HG03097 (cell line): ENCODE measurements around the gene C2orf42.
"Not testable (repeated sequence)": the region's sequence is repeated elsewhere in the genome, so short reads cannot be mapped to it uniquely, and the experiment has no call there.

Source experiments
- ATAC-seq: cut with Tn5 transposase; IDR thresholded peaks from one replicate; pipeline ENCODE4 v1.9.1; 2021; ENCODE audit not compliant: unreplicated experiment, low FRiP score

C2orf42 gene

GRCh38 chr2:70111752-70112591 is 78.8 kb downstream of the C2orf42 start:
- no peak for ATAC-seq

GRCh38 chr2:70110397-70110796 is 80.4 kb downstream of the C2orf42 start:
- ATAC-seq, result not testable (repeated sequence)

- not testable (repeated sequence) for ATAC-seq
These were observed 84.7 kb downstream of the C2orf42 start for GRCh38 chr2:70106138-70106537.

GRCh38 chr2:70104231-70105111 is 86.3 kb downstream of the C2orf42 start:
- no peak for ATAC-seq

- no peak for ATAC-seq
These were observed 87.2 kb downstream of the C2orf42 start for GRCh38 chr2:70103531-70104061.

GRCh38 chr2:70102323-70102905 is 88.4 kb downstream of the C2orf42 start:
- ATAC-seq, result not testable (repeated sequence)

GRCh38 chr2:70101686-70102085 is 89.1 kb downstream of the C2orf42 start:
- ATAC-seq, result not testable (repeated sequence)

- ATAC-seq, result no peak
These were observed 89.6 kb downstream of the C2orf42 start for GRCh38 chr2:70101174-70101573.
